Breast epithelium (tissue), 4 donors: Measurements from ENCODE around the gene PAXX. TPM values are rescaled to one million over a fixed set of nuclear protein-coding genes. Genes with fewer than 3 reads are reported as not detected.

Source experiments
- DNase-seq, 2 donors: peaks; one replicate each; pipeline ENCODE4 v3.0.0-alpha.2; 2019; ENCODE audit warnings: low spot score in 2 of 2
- H3K27ac ChIP-seq, 2 donors: fragments of 200-600 bp; sonication (generic) in 1 of 2; one replicate each; pipeline ENCODE4 v1.5.1; 2016 to 2019; ENCODE audit warnings: mild to moderate bottlenecking in 1 of 2
- H3K27me3 ChIP-seq, 2 donors: fragments of 200-600 bp; sonication (generic) in 1 of 2; one replicate each; pipeline versions ENCODE4 v1.5.1 to v1.6.0; 2017 to 2019; ENCODE audit warnings: control low read depth in 1 of 2, mild to moderate bottlenecking in 1 of 2
- H3K36me3 ChIP-seq: fragments of 200-600 bp; one replicate; pipeline ENCODE4 v1.5.1; 2019
- H3K4me1 ChIP-seq, 2 donors: fragments of 200-600 bp; sonication (generic); one replicate each; pipeline ENCODE4 v1.5.1; 2016 to 2019; ENCODE audit warnings: control low read depth in 1 of 2
- H3K4me3 ChIP-seq, 3 donors: fragments of 200-600 bp; sonication (generic); 1 replicate in 2 of 3; 2 replicates in 1 of 3; pipeline ENCODE4 v1.5.1; 2016 to 2019; ENCODE audit warnings: mild to moderate bottlenecking in 3 of 3, moderate library complexity in 2 of 3
- H3K9me3 ChIP-seq, 2 donors: fragments of 200-600 bp; sonication (generic) in 1 of 2; one replicate each; pipeline ENCODE4 v1.5.1; 2016 to 2019; ENCODE audit warnings: control low read depth in 1 of 2
- POLR2A ChIP-seq: fragments of 450-650 bp; IDR thresholded peaks from one replicate; pipeline ENCODE4 v1.6.1; 2016; ENCODE audit warnings: antibody characterized with exemption, mild to moderate bottlenecking, moderate library complexity
- POLR2AphosphoS5 ChIP-seq, 3 donors: sonication (generic); formaldehyde crosslinking; IDR thresholded peaks; one replicate each; pipeline ENCODE4 v1.6.1; 2017; ENCODE audit warnings: antibody characterized with exemption in 3 of 3
- intact Hi-C: fragments of 100-400 bp; cut with DNase I; formaldehyde crosslinking; loops from one replicate; pipeline ENCODE4 v1.15.1; 2023; ENCODE audit warnings: low total_unique reads
- total RNA-seq, 3 donors: library from RNA; depleted of rRNA; stranded (reverse); fragments of >200 nt; gene quantifications; one replicate each; pipeline ENCODE4 v1.1.0, GENCODE V29; 2016
- TF ChIP-seq, protein P1 (sequence below), 3 donors: fragments of 450-650 bp; IDR thresholded peaks; one replicate each; pipeline ENCODE4 v1.5.1; 2016 to 2017; ENCODE audit warnings: antibody characterized with exemption in 3 of 3, mild to moderate bottlenecking in 3 of 3, moderate library complexity in 3 of 3

The PAXX gene
- total RNA-seq, 3 donors from 2014 or later: 24.6 to 66.2 (median 49.2) TPM

- Histone ChIP-seq H3K27ac (no peak overlapping the region), H3K9me3 (peaks cover 0 to 2% of the 10 kb centered on the region in 2 donors), H3K4me3 (no peak overlapping the region), H3K27me3 (no peaks in the 10 kb centered on the region), H3K4me1 (no peaks in the 10 kb centered on the region), H3K36me3 (no peaks in the 10 kb centered on the region)
- TF ChIP-seq POLR2A: no peak
- TF ChIP-seq, protein P1, sequence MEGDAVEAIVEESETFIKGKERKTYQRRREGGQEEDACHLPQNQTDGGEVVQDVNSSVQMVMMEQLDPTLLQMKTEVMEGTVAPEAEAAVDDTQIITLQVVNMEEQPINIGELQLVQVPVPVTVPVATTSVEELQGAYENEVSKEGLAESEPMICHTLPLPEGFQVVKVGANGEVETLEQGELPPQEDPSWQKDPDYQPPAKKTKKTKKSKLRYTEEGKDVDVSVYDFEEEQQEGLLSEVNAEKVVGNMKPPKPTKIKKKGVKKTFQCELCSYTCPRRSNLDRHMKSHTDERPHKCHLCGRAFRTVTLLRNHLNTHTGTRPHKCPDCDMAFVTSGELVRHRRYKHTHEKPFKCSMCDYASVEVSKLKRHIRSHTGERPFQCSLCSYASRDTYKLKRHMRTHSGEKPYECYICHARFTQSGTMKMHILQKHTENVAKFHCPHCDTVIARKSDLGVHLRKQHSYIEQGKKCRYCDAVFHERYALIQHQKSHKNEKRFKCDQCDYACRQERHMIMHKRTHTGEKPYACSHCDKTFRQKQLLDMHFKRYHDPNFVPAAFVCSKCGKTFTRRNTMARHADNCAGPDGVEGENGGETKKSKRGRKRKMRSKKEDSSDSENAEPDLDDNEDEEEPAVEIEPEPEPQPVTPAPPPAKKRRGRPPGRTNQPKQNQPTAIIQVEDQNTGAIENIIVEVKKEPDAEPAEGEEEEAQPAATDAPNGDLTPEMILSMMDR (IDR thresholded peaks at IDR 0.05): no peak
- no peak for DNase-seq
- intact Hi-C loops: no loop called here
These were observed 17.9 kb downstream of the PAXX start for GRCh38 chr9:137009938-137010732.

- Histone ChIP-seq H3K9me3 (no peaks in the 10 kb centered on the region), H3K4me3 (no peak overlapping the region), H3K27me3 (no peaks in the 10 kb centered on the region), H3K36me3 (no peaks in the 10 kb centered on the region), H3K27ac (no peak overlapping the region), H3K4me1 (no peaks in the 10 kb centered on the region)
- TF ChIP-seq, protein P1 (IDR thresholded peaks at IDR 0.05): no peak
- TF ChIP-seq POLR2A (no peak), POLR2AphosphoS5 (IDR thresholded peaks at IDR 0.05) (no peak)
- no peak for DNase-seq
- intact Hi-C loops: no loop called here
These were observed 18.9 kb downstream of the PAXX start for GRCh38 chr9:137011156-137011555.

DNA sequence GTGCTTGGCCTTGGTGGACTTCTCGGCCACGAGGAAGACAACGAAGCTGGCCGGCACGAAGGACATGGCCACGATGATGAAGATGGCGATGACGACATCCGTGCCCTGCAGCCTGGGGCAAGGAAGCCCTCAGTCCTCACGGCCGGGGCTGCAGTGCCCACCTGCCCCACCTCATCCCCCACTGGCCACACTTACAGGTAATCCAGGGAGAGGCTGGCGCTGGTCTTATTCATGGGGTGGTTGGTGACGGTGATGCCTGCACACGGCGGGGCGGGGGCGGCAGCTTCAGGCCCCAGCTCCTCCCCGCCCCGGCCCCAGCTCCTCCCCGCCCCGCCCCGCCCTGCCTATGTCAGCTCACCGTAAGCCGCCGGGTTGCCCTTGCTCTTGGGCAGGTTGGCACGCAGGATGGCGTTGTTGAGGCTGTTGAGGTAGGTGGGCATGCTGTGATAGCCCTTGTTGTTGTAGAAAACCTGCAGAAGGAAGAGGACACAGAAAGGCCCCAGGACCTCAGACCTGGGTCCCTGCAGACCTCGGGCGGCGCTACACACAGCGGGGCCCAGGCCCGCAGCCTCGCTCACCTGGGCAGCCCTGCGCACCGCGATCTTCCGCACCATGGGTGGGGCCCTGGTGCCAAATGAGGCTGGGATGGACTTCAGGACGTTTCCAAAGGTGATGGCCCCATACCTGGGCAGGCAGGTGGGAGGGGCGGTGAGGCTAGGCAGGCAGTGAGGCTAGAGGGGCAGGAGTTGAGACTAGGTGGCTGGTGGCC, 19.9 kb downstream of the PAXX start:
- Histone ChIP-seq H3K27me3 (no peaks in the 10 kb centered on the region), H3K4me3 (no peak overlapping the region), H3K27ac (no peak overlapping the region), H3K9me3 (no peaks in the 10 kb centered on the region), H3K4me1 (no peaks in the 10 kb centered on the region), H3K36me3 (no peaks in the 10 kb centered on the region)
- intact Hi-C loops: loop anchor here (1.0 kb wide), 1 partner anchor 25 kb away; no protein-coding TSS in a partner anchor
- TF ChIP-seq, protein P1 (IDR thresholded peaks at IDR 0.05): no peak
- TF ChIP-seq POLR2A (no peak), POLR2AphosphoS5 (IDR thresholded peaks at IDR 0.05) (no peak)
- DNase-seq: no peak

- Histone ChIP-seq H3K4me3 (no peak overlapping the region), H3K4me1 (no peaks in the 10 kb centered on the region), H3K27ac (no peak overlapping the region), H3K36me3 (no peaks in the 10 kb centered on the region), H3K27me3 (no peaks in the 10 kb centered on the region), H3K9me3 (no peaks in the 10 kb centered on the region)
- intact Hi-C loops: loop anchor here (1.0 kb wide), 1 partner anchor 26 kb away; no protein-coding TSS in a partner anchor
- TF ChIP-seq POLR2AphosphoS5 (IDR thresholded peaks at IDR 0.05) (no peak), POLR2A (no peak)
- TF ChIP-seq, protein P1 (IDR thresholded peaks at IDR 0.05): no peak
- no peak for DNase-seq
These were observed 20.7 kb downstream of the PAXX start for GRCh38 chr9:137012694-137013570.
